IMR-90 (cell line): ENCODE measurements around the gene DCST2. TPM values are rescaled to one million over a fixed set of nuclear protein-coding genes. Genes with fewer than 3 reads are reported as not detected.

Source experiments
- ATAC-seq: fragments of 200-7000 bp; cut with Tn5 transposase; 2 replicates; pipeline ENCODE4 v1.9.1; 2020; ENCODE audit warnings: low read depth, mild to moderate bottlenecking, moderate library complexity
- BruUV-seq: library from RNA; stranded (reverse); fragments of 400-500 nt; replicated peaks from 2 replicates; lab custom pipeline; 2021; lab: Mats Ljungman, UMichigan
- CTCF ChIA-PET: fragments of 300-600 bp; formaldehyde crosslinking; extraction: SDS; loops from one replicate; lab custom pipeline; 2021; ENCODE audit warnings: antibody characterized with exemption; lab: Yijun Ruan, JAX
- POLR2A ChIA-PET: fragments of 300-600 bp; sonication (Branson Sonifier 250); formaldehyde crosslinking; loops from one replicate; lab custom pipeline; 2022; ENCODE audit warnings: antibody characterized with exemption; ENCODE audit not compliant: unreplicated experiment; lab: Charles Lee
- DNase-seq: peaks from one replicate; pipeline ENCODE4 v3.0.0; 2013
- H2AFZ ChIP-seq: replicated peaks from 2 replicates; pipeline ENCODE3; 2013; ENCODE audit warnings: low read length, mild to moderate bottlenecking; ENCODE audit not compliant: poor library complexity
- H2AK5ac ChIP-seq: 2 replicates; pipeline ENCODE4 v1.6.1; 2013; ENCODE audit warnings: low read depth, low read length, inconsistent platforms
- H2AK9ac ChIP-seq: replicated peaks from 2 replicates; pipeline ENCODE3; 2013; ENCODE audit warnings: mild to moderate bottlenecking, low read depth, low read length, moderate library complexity; ENCODE audit not compliant: poor library complexity
- H2BK120ac ChIP-seq: 2 replicates; pipeline ENCODE4 v1.6.1; 2013; ENCODE audit warnings: low read depth, low read length, inconsistent platforms
- H2BK15ac ChIP-seq: 3 replicates; pipeline ENCODE4 v1.6.1; 2013; ENCODE audit warnings: low read depth, low read length, inconsistent platforms
- H2BK20ac ChIP-seq: 2 replicates; pipeline ENCODE4 v1.6.1; 2013; ENCODE audit warnings: low read depth, mild to moderate bottlenecking, inconsistent platforms, low read length, moderate library complexity
- H2BK5ac ChIP-seq: 2 replicates; pipeline ENCODE4 v1.6.1; 2013; ENCODE audit warnings: mild to moderate bottlenecking, low read depth, low read length, inconsistent platforms; ENCODE audit not compliant: poor library complexity, severe bottlenecking
- H3K14ac ChIP-seq: replicated peaks from 2 replicates; pipeline ENCODE4 v1.6.1; 2013; ENCODE audit warnings: low read depth, low read length, inconsistent platforms
- H3K18ac ChIP-seq: 2 replicates; pipeline ENCODE4 v1.6.1; 2013; ENCODE audit warnings: low read depth, low read length, control low read depth
- H3K23ac ChIP-seq: 2 replicates; pipeline ENCODE4 v1.6.1; 2013; ENCODE audit warnings: low read depth, low read length, inconsistent platforms
- H3K27ac ChIP-seq: 2 replicates; pipeline ENCODE4 v1.5.1; 2013; ENCODE audit warnings: mild to moderate bottlenecking, control low read depth, low read length; ENCODE audit not compliant: insufficient read depth
- H3K27me3 ChIP-seq: 2 replicates; pipeline ENCODE4 v1.6.1; 2013; ENCODE audit warnings: low read length; ENCODE audit not compliant: control insufficient read depth, insufficient read depth
- H3K36me3 ChIP-seq: 2 replicates; pipeline ENCODE4 v1.6.1; 2013; ENCODE audit warnings: low read length, mixed read lengths; ENCODE audit not compliant: control insufficient read depth, insufficient read depth
- H3K4ac ChIP-seq: 2 replicates; pipeline ENCODE4 v1.6.1; 2013; ENCODE audit warnings: low read depth, low read length, inconsistent platforms
- H3K4me1 ChIP-seq: 2 replicates; pipeline ENCODE4 v1.6.1; 2013; ENCODE audit warnings: low read length, mixed read lengths; ENCODE audit not compliant: control insufficient read depth, insufficient read depth
- H3K4me2 ChIP-seq: 2 replicates; pipeline ENCODE4 v1.6.1; 2013; ENCODE audit warnings: low read depth, mild to moderate bottlenecking, control low read depth, low read length, moderate library complexity
- H3K4me3 ChIP-seq: 2 replicates; pipeline ENCODE4 v1.5.1; 2013; ENCODE audit warnings: low read depth, mild to moderate bottlenecking, control low read depth, low read length, moderate library complexity; ENCODE audit not compliant: insufficient read depth
- H3K56ac ChIP-seq: 2 replicates; pipeline ENCODE4 v1.6.1; 2013; ENCODE audit warnings: low read length, inconsistent platforms; ENCODE audit not compliant: insufficient read depth; ENCODE audit errors: extremely low read depth
- H3K79me1 ChIP-seq, 2 experiments: 2 replicates each; pipeline ENCODE4 v1.6.1; 2013; ENCODE audit warnings: low read length in 2 of 2, inconsistent platforms in 1 of 2, low read depth in 1 of 2
- H3K9ac ChIP-seq: 2 replicates; pipeline ENCODE4 v1.6.1; 2013; ENCODE audit warnings: low read depth, low read length, control low read depth
- H3K9me1 ChIP-seq: 2 replicates; pipeline ENCODE4 v1.6.1; 2013; ENCODE audit warnings: low read length, inconsistent platforms; ENCODE audit not compliant: insufficient read depth
- H3K9me3 ChIP-seq: 2 replicates; pipeline ENCODE4 v1.6.1; 2013; ENCODE audit warnings: low read length; ENCODE audit not compliant: control insufficient read depth, insufficient read depth
- H4K20me1 ChIP-seq: 2 replicates; pipeline ENCODE4 v1.6.1; 2013; ENCODE audit warnings: low read length, inconsistent platforms; ENCODE audit not compliant: insufficient read depth
- H4K5ac ChIP-seq: 2 replicates; pipeline ENCODE4 v1.6.1; 2013; ENCODE audit warnings: mild to moderate bottlenecking, low read depth, low read length, control low read depth
- H4K8ac ChIP-seq, 2 experiments: 2 replicates each; pipeline ENCODE4 v1.6.1; 2013; ENCODE audit warnings: low read depth in 2 of 2, low read length in 2 of 2, control low read depth in 1 of 2, inconsistent platforms in 1 of 2
- H4K91ac ChIP-seq: 2 replicates; pipeline ENCODE4 v1.6.1; 2013; ENCODE audit warnings: low read depth, low read length, inconsistent platforms; ENCODE audit not compliant: insufficient read depth
- BHLHE40 ChIP-seq: fragments of 150-350 bp; IDR thresholded peaks from 2 replicates; pipeline ENCODE4 v1.6.1; 2016; ENCODE audit warnings: mild to moderate bottlenecking, low read depth, low read length
- CHD1 ChIP-seq: IDR thresholded peaks from 2 replicates; pipeline ENCODE4 v1.6.1; 2012; ENCODE audit warnings: low read depth, low read length, improper control_type of control experiment
- FOS ChIP-seq: fragments of 150-350 bp; IDR thresholded peaks from 2 replicates; pipeline ENCODE4 v1.6.1; 2016; ENCODE audit warnings: low read depth, low read length
- MAFK ChIP-seq: IDR thresholded peaks from 2 replicates; pipeline ENCODE4 v1.6.1; 2012; ENCODE audit warnings: low read depth, low read length, improper control_type of control experiment
- MAZ ChIP-seq: IDR thresholded peaks from 2 replicates; pipeline ENCODE4 v1.6.1; 2012; ENCODE audit warnings: low read depth, mild to moderate bottlenecking, low read length, improper control_type of control experiment, moderate library complexity, borderline replicate concordance
- MXI1 ChIP-seq: IDR thresholded peaks from 2 replicates; pipeline ENCODE4 v1.6.1; 2012; ENCODE audit warnings: low read depth, mild to moderate bottlenecking, low read length, moderate library complexity, borderline replicate concordance
- NFE2L2 ChIP-seq: fragments of 150-350 bp; IDR thresholded peaks from 2 replicates; pipeline ENCODE4 v1.6.1; 2016; ENCODE audit warnings: low read depth, mild to moderate bottlenecking, low read length
- RAD21 ChIP-seq: IDR thresholded peaks from 2 replicates; pipeline ENCODE4 v1.6.1; 2012; ENCODE audit warnings: low read length, improper control_type of control experiment
- SMC3 ChIP-seq: fragments of 150-350 bp; IDR thresholded peaks from 2 replicates; pipeline ENCODE4 v1.6.1; 2016; ENCODE audit warnings: low read depth, mild to moderate bottlenecking, antibody characterized with exemption, low read length, moderate library complexity
- WGBS, 2 experiments: methylation state at CpG; one replicate each; pipeline versions ENCODE4 v1.1.5 to v1.1.7; 2013; ENCODE audit warnings: missing lambda C conversion rate in 2 of 2; ENCODE audit not compliant: insufficient read length in 1 of 2; ENCODE audit errors: extremely low coverage in 2 of 2; 5-methylcytosine and 5-hydroxymethylcytosine counted together
- dilution Hi-C: fragments of 300-500 bp; cut with HindIII; formaldehyde crosslinking; loops from one replicate; pipeline ENCODE4 v1.14.3; 2018; ENCODE audit warnings: low sequenced_read_pairs; ENCODE audit not compliant: unreplicated experiment
- in situ Hi-C: fragments of 300-500 bp; cut with MboI; formaldehyde crosslinking; loops from 3 replicates; pipeline ENCODE4 v1.14.3; 2019; ENCODE audit warnings: low sequenced_read_pairs, inconsistent platforms, mixed read lengths
- intact Hi-C: fragments of 100-400 bp; cut with micrococcal nuclease; formaldehyde crosslinking; loops from 2 replicates; pipeline ENCODE4 v1.10.0; 2022
- polyA plus RNA-seq, 3 experiments: library from polyadenylated mRNA; depleted of rRNA; stranded (reverse); fragments of >200 nt; gene quantifications; 2 replicates each; pipeline ENCODE4 v1.2.3, GENCODE V29; 2012; ENCODE audit warnings: low replicate concordance in 1 of 3
- total RNA-seq: library from RNA; depleted of rRNA; stranded (reverse); fragments of >200 nt; gene quantifications from 2 replicates; pipeline ENCODE4 v1.2.3, GENCODE V29; 2012
- TF ChIP-seq, protein P1 (sequence below): fragments of 150-350 bp; IDR thresholded peaks from 2 replicates; pipeline ENCODE4 v1.6.1; 2017; ENCODE audit warnings: mild to moderate bottlenecking, antibody characterized with exemption, low read length, low read depth
- TF ChIP-seq, protein P2 (sequence below): fragments of 150-350 bp; IDR thresholded peaks from 2 replicates; pipeline ENCODE4 v1.6.1; 2016; ENCODE audit warnings: low read depth, mild to moderate bottlenecking, low read length, moderate library complexity, borderline replicate concordance
- TF ChIP-seq, protein P3 (sequence below): conservative IDR thresholded peaks from 2 replicates; pipeline ENCODE4 v1.5.1; 2012; ENCODE audit warnings: mild to moderate bottlenecking, low read depth, low read length, improper control_type of control experiment

Gene DCST2
- total and polyA plus RNA-seq, 2 of the 4 experiments (the other 2 are of a cell fraction) = 0.14 TPM; not detected in 1

DNA sequence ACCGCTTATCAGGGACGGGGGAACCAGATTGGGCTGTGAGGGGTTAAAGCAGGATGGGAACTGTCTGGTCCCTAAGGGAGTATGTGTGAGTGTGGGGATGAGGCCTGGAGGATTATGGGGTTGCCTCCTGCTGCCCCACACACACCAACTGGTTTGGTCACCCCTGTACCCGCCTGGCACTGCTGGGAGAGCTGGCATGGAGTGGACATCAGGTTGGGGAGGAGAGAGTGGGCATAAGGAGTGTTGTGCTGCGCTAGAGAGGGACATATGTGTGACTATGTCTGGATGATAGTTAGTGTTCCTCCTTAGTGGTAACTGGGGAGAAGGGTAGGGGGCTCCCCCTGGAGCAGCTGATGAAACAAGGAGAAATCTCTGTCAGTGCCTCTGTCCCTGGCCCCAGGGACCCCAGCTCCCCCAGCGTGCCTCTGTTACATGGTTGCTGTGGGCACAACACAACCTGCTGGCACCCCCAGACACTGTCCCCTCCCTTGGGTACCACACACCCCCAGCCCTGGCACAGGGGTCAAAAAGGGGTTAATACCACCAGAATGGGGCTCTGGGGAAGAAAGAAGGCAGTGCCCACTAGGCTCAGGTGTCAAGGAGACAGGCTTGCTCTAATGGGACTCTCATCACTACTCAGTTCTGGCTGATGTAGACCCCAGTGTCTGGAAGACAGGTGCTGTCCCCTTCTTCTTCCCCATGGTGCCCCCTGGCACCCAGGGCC, 29.1 kb downstream of the DCST2 start:
- DNase-seq (no peak), ATAC-seq (no peak)
- H3K9ac ChIP-seq = peak overlapping the region; percentile 89
- BruUV-seq = no TSS peak
- no peaks in the 10 kb centered on the region for H3K27me3 ChIP-seq
- H3K4me1 ChIP-seq = peaks cover 19% of the 10 kb centered on the region
- peak overlapping the region; percentile 93 for H3K4me2 ChIP-seq
- H3K4ac ChIP-seq = peak overlapping the region; percentile 99
- H2BK120ac ChIP-seq = peak overlapping the region; percentile 90
- peaks cover under 1% of the 10 kb centered on the region; the same call in 1 of the 2 replicates for H4K20me1 ChIP-seq
- peak overlapping the region; percentile 91 for H2BK5ac ChIP-seq
- H3K4me3 ChIP-seq = peak overlapping the region; percentile 98
- dilution Hi-C loops (no loop called here), in situ Hi-C loops (no loop called here), intact Hi-C loops (loop anchor here (5.0 kb wide), 1 partner anchor 48 kb away; the partner anchor contains the start of gene ADAM15)
- POLR2A ChIA-PET = no interaction called here
- H3K9me3 ChIP-seq = no peaks in the 10 kb centered on the region
- peaks cover 14 to 71% of the 10 kb centered on the region in 2 experiments for H3K79me1 ChIP-seq
- peak overlapping the region; percentile 95 for H3K14ac ChIP-seq
- H3K18ac ChIP-seq = peak overlapping the region; percentile 77
- TF ChIP-seq CHD1 (no peak), BHLHE40 (no peak), FOS (no peak), RAD21 (no peak), MAZ (no peak), SMC3 (no peak), NFE2L2 (no peak), MXI1 (no peak), MAFK (no peak)
- TF ChIP-seq, protein P1, sequence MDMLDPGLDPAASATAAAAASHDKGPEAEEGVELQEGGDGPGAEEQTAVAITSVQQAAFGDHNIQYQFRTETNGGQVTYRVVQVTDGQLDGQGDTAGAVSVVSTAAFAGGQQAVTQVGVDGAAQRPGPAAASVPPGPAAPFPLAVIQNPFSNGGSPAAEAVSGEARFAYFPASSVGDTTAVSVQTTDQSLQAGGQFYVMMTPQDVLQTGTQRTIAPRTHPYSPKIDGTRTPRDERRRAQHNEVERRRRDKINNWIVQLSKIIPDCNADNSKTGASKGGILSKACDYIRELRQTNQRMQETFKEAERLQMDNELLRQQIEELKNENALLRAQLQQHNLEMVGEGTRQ = no peak
- TF ChIP-seq, protein P2, sequence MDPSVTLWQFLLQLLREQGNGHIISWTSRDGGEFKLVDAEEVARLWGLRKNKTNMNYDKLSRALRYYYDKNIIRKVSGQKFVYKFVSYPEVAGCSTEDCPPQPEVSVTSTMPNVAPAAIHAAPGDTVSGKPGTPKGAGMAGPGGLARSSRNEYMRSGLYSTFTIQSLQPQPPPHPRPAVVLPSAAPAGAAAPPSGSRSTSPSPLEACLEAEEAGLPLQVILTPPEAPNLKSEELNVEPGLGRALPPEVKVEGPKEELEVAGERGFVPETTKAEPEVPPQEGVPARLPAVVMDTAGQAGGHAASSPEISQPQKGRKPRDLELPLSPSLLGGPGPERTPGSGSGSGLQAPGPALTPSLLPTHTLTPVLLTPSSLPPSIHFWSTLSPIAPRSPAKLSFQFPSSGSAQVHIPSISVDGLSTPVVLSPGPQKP = no peak
- TF ChIP-seq, protein P3, sequence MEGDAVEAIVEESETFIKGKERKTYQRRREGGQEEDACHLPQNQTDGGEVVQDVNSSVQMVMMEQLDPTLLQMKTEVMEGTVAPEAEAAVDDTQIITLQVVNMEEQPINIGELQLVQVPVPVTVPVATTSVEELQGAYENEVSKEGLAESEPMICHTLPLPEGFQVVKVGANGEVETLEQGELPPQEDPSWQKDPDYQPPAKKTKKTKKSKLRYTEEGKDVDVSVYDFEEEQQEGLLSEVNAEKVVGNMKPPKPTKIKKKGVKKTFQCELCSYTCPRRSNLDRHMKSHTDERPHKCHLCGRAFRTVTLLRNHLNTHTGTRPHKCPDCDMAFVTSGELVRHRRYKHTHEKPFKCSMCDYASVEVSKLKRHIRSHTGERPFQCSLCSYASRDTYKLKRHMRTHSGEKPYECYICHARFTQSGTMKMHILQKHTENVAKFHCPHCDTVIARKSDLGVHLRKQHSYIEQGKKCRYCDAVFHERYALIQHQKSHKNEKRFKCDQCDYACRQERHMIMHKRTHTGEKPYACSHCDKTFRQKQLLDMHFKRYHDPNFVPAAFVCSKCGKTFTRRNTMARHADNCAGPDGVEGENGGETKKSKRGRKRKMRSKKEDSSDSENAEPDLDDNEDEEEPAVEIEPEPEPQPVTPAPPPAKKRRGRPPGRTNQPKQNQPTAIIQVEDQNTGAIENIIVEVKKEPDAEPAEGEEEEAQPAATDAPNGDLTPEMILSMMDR = no peak
- peak overlapping the region; percentile 99 for H2AK5ac ChIP-seq
- peaks cover 12% of the 10 kb centered on the region for H3K9me1 ChIP-seq
- CTCF ChIA-PET = interaction anchor here (1.6 kb wide), 1 partner anchor 12 kb away, joined by 7 read pairs; no protein-coding TSS in a partner anchor
- peak overlapping the region; percentile 87 for H2BK20ac ChIP-seq
- peak overlapping the region; percentile 66 for H3K56ac ChIP-seq
- H4K8ac ChIP-seq = peak overlapping the region; percentile 92 to 98
- H3K23ac ChIP-seq = peak overlapping the region; percentile 90; the same call in 1 of the 2 replicates
- peak overlapping the region; percentile 96 for H3K27ac ChIP-seq
- no peaks in the 10 kb centered on the region; the same call in none of the 2 replicates for H3K36me3 ChIP-seq
- H4K91ac ChIP-seq = peak overlapping the region; percentile 98
- H2BK15ac ChIP-seq = peak overlapping the region; percentile 97; the same call in 2 of the 3 replicates
- H2AFZ ChIP-seq = peak overlapping the region; percentile 93
- H2AK9ac ChIP-seq = peak overlapping the region; percentile 99
- WGBS, 2 experiments = no CpG with 5 or more reads among the region's 5 CpGs
- H4K5ac ChIP-seq = peak overlapping the region; percentile 85
